K562 (cell line): ENCODE data around the gene PITPNC1. TPM values are rescaled to one million over a fixed set of nuclear protein-coding genes. Genes with fewer than 3 reads are reported as not detected.

Experiments used
- ATAC-seq: fragments of 200-7000 bp; cut with Tn5 transposase; 3 replicates; pipeline ENCODE4 v1.9.1; 2020; ENCODE audit warnings: moderate library complexity
- BruUV-seq: library from RNA; stranded (reverse); fragments of 400-500 nt; replicated peaks from 2 replicates; lab custom pipeline; 2021; lab: Mats Ljungman, UMichigan
- CTCF ChIA-PET: fragments of 300-600 bp; formaldehyde crosslinking; extraction: SDS; loops from one replicate; lab custom pipeline; 2021; ENCODE audit warnings: low intra/inter-chr PET ratio; lab: Yijun Ruan, JAX
- POLR2A ChIA-PET: fragments of 300-600, 350-650 bp; sonication (Branson Sonifier 250); formaldehyde crosslinking; extraction: SDS; loops from one replicate; lab custom pipeline; 2021; ENCODE audit warnings: antibody characterized with exemption, inconsistent platforms; lab: Yijun Ruan, JAX
- DNase-seq, 4 experiments: peaks; one replicate each; pipeline versions ENCODE4 v3.0.0 to v3.0.0-alpha.2; 2011 to 2018; ENCODE audit warnings: low spot score in 3 of 4, mixed read lengths in 3 of 4; ENCODE audit errors: extremely low read depth in 1 of 4
- FAIRE-seq: peaks from 2 replicates; lab custom pipeline; 2011; peaks lifted over from hg19 to GRCh38; lab: Jason Lieb, UNC
- H2AFZ ChIP-seq: 2 replicates; pipeline ENCODE4 v1.6.0; 2011; ENCODE audit warnings: low read depth, low read length, control low read depth, inconsistent platforms
- H3K27ac ChIP-seq: fragments of 200-600 bp; 3 replicates; pipeline ENCODE4 v1.8.0; 2011; ENCODE audit warnings: low read depth, mild to moderate bottlenecking, control low read depth, inconsistent platforms, low read length, moderate library complexity, mixed read lengths; ENCODE audit errors: extremely low read depth
- H3K27me3 ChIP-seq, 2 experiments: fragments of 300-600 bp in 1 of 2; 2 replicates in 1 of 2; 3 replicates in 1 of 2; pipeline versions ENCODE4 v1.6.0 to v1.8.0; 2011; ENCODE audit warnings: inconsistent platforms in 2 of 2, low read length in 2 of 2, mild to moderate bottlenecking in 1 of 2, mixed read lengths in 1 of 2, moderate library complexity in 1 of 2; ENCODE audit not compliant: control insufficient read depth in 2 of 2, insufficient read depth in 2 of 2
- H3K36me3 ChIP-seq: fragments of 300-600 bp; 3 replicates; pipeline ENCODE4 v1.8.0; 2011; ENCODE audit warnings: mild to moderate bottlenecking, low read length, inconsistent platforms; ENCODE audit not compliant: control insufficient read depth, insufficient read depth
- H3K4me1 ChIP-seq, 2 experiments: fragments of 200-600 bp in 1 of 2; replicated peaks in 1 of 2; 2 replicates in 1 of 2; 3 replicates in 1 of 2; pipeline versions ENCODE4 v1.5.1 to v1.8.0; 2011; ENCODE audit warnings: inconsistent platforms in 2 of 2, low read length in 2 of 2, mild to moderate bottlenecking in 1 of 2, mixed read lengths in 1 of 2, moderate library complexity in 1 of 2; ENCODE audit not compliant: control insufficient read depth in 2 of 2, insufficient read depth in 2 of 2
- H3K4me2 ChIP-seq: 2 replicates; pipeline ENCODE4 v1.6.1; 2011; ENCODE audit warnings: low read length, control low read depth, inconsistent platforms, mixed read lengths; ENCODE audit not compliant: insufficient read depth
- H3K4me3 ChIP-seq: fragments of 200-600 bp; sonication (generic), shearing (Covaris generic); 2 replicates; pipeline ENCODE4 v1.5.1; 2016; ENCODE audit warnings: control low read depth, inconsistent platforms
- H3K79me2 ChIP-seq: fragments of 200-600 bp; 3 replicates; pipeline ENCODE4 v1.8.0; 2011; ENCODE audit warnings: low read length, inconsistent platforms; ENCODE audit not compliant: control insufficient read depth, insufficient read depth
- H3K9ac ChIP-seq, 2 experiments: 2 replicates each; pipeline versions ENCODE4 v1.6.0 to v1.6.1; 2011; ENCODE audit warnings: low read depth in 2 of 2, low read length in 2 of 2, control low read depth in 1 of 2, inconsistent platforms in 1 of 2, mild to moderate bottlenecking in 1 of 2, mixed read lengths in 1 of 2; ENCODE audit not compliant: insufficient read depth in 1 of 2
- H3K9me1 ChIP-seq: one replicate; pipeline ENCODE4 v1.6.0; 2011; ENCODE audit warnings: inconsistent platforms, mild to moderate bottlenecking, low read length, moderate library complexity; ENCODE audit not compliant: control insufficient read depth, insufficient read depth
- H3K9me3 ChIP-seq: replicated peaks from 2 replicates; pipeline ENCODE4 v1.5.1; 2011; ENCODE audit warnings: low read depth, low read length, inconsistent platforms; ENCODE audit not compliant: control insufficient read depth, insufficient read depth
- H4K20me1 ChIP-seq: replicated peaks from 2 replicates; pipeline ENCODE4 v1.6.1; 2011; ENCODE audit warnings: low read length, inconsistent platforms, mixed read lengths; ENCODE audit not compliant: control insufficient read depth, insufficient read depth
- CBX2 ChIP-seq: fragments of 200-600 bp; sonication (generic); IDR thresholded peaks from one replicate; pipeline ENCODE4 v1.6.1; 2012; ENCODE audit warnings: mild to moderate bottlenecking, low read length, inconsistent platforms; ENCODE audit not compliant: insufficient read depth, poor library complexity, severe bottlenecking
- CHD1 ChIP-seq: fragments of 200-600 bp; sonication (generic); IDR thresholded peaks from one replicate; pipeline ENCODE4 v1.6.1; 2012; ENCODE audit warnings: mild to moderate bottlenecking, moderate library complexity, low read length, inconsistent platforms
- ETV6 ChIP-seq, 3 experiments: fragments of 150-350 bp in 1 of 3; sonication (generic) in 1 of 3; formaldehyde crosslinking in 1 of 3; IDR thresholded peaks; 2 replicates each; pipeline versions ENCODE4 v1.6.1 to v1.8.0; 2014 to 2022; ENCODE audit warnings: borderline replicate concordance in 2 of 3, low read depth in 2 of 3, antibody characterized with exemption in 1 of 3, low read length in 1 of 3, mild to moderate bottlenecking in 1 of 3, missing genetic modification reagents in 1 of 3
- HEY1 ChIP-seq: fragments of 250-450 bp; sonication (Bioruptor Pico); IDR thresholded peaks from 2 replicates; pipeline ENCODE4 v1.5.0; 2020; ENCODE audit warnings: mild to moderate bottlenecking, moderate library complexity, borderline replicate concordance
- HMG20A ChIP-seq: fragments of 450-650 bp; formaldehyde crosslinking; conservative IDR thresholded peaks from 2 replicates; pipeline ENCODE4 v1.4.0; 2020; ENCODE audit warnings: mild to moderate bottlenecking, mixed read lengths
- LCOR ChIP-seq: sonication (generic); formaldehyde crosslinking; IDR thresholded peaks from 2 replicates; pipeline ENCODE4 v1.8.0; 2022; ENCODE audit warnings: mild to moderate bottlenecking, missing genetic modification reagents
- MAFF ChIP-seq: IDR thresholded peaks from 2 replicates; pipeline ENCODE4 v1.6.1; 2012; ENCODE audit warnings: low read length, improper control_type of control experiment
- MEIS2 ChIP-seq: fragments of 450-650 bp; IDR thresholded peaks from 2 replicates; pipeline ENCODE4 v1.6.1; 2014; ENCODE audit warnings: mild to moderate bottlenecking; ENCODE audit not compliant: partially characterized antibody
- PML ChIP-seq: IDR thresholded peaks from 2 replicates; pipeline ENCODE4 v1.6.1; 2012; ENCODE audit warnings: low read length, inconsistent platforms
- PPARD ChIP-seq: fragments of 250-450 bp; sonication (Bioruptor Pico); IDR thresholded peaks from 2 replicates; pipeline ENCODE4 v1.8.0; 2022; ENCODE audit warnings: inconsistent platforms, mild to moderate bottlenecking, moderate library complexity
- SMARCE1 ChIP-seq: fragments of 450-650 bp; IDR thresholded peaks from 2 replicates; pipeline ENCODE4 v1.7.1; 2016; ENCODE audit warnings: mild to moderate bottlenecking
- TAF9B ChIP-seq: fragments of 450-650 bp; IDR thresholded peaks from 2 replicates; pipeline ENCODE4 v1.6.1; 2018; ENCODE audit warnings: mild to moderate bottlenecking; ENCODE audit not compliant: partially characterized antibody
- YBX1 ChIP-seq: fragments of 450-650 bp; IDR thresholded peaks from 2 replicates; pipeline ENCODE4 v1.7.1; 2016; ENCODE audit warnings: mild to moderate bottlenecking
- ZNF507 ChIP-seq: conservative IDR thresholded peaks from 2 replicates; pipeline ENCODE4 v1.6.1; 2017; ENCODE audit warnings: missing genetic modification characterization, missing compliant biosample characterization
- ZNF57 ChIP-seq: fragments of 450-650 bp; formaldehyde crosslinking; IDR thresholded peaks from 2 replicates; pipeline ENCODE4 v1.4.0; 2020; ENCODE audit warnings: mild to moderate bottlenecking, moderate library complexity
- ZNF764 ChIP-seq: fragments of 250-450 bp; sonication (Bioruptor Pico); IDR thresholded peaks from 2 replicates; pipeline ENCODE4 v1.4.0; 2020; ENCODE audit warnings: low read depth, mild to moderate bottlenecking, moderate library complexity
- WGBS: fragments of 100-300 bp; shearing (Covaris generic); methylation state at CpG from one replicate; pipeline ENCODE4 v1.1.6; 2016; ENCODE audit warnings: low coverage, mixed read lengths; ENCODE audit not compliant: insufficient coverage; ENCODE audit errors: missing lambda C conversion rate; 5-methylcytosine and 5-hydroxymethylcytosine counted together
- in situ Hi-C: fragments of 300-500 bp; cut with MboI; formaldehyde crosslinking; loops from 4 replicates; pipeline ENCODE4 v1.15.0; 2018; ENCODE audit warnings: inconsistent platforms, mixed read lengths
- intact Hi-C: fragments of 100-400 bp; cut with micrococcal nuclease; formaldehyde crosslinking; loops from 2 replicates; pipeline ENCODE4 v1.14.2; 2022
- polyA plus RNA-seq, 8 experiments: library from polyadenylated mRNA; depleted of rRNA in 4 of 8; stranded (reverse) in 5 of 8; unstranded in 3 of 8; fragments of >200 nt; fragmentation: Nextera tagmentation in 2 of 8; fragmentation: Illumina TruSeq in 1 of 8; extraction: Ambion mirVana in 2 of 8; extraction: Trizol in 1 of 8; gene quantifications; 2 replicates each; pipeline versions ENCODE4 v1.2.1 to v1.2.3, GENCODE V29; 2011 to 2014; ENCODE audit warnings: inconsistent platforms in 1 of 8, missing spikeins in 1 of 8
- total RNA-seq, 7 experiments: library from RNA; depleted of rRNA in 6 of 7; stranded (reverse); fragments of >200 nt in 6 of 7; fragmentation: Illumina TruSeq in 2 of 7; extraction: Trizol in 2 of 7; gene quantifications; 2 replicates each; pipeline versions ENCODE4 v1.2.1 to v1.2.3, GENCODE V29; 2011 to 2021; ENCODE audit warnings: low replicate concordance in 1 of 7
- TF ChIP-seq, protein P1 (sequence below): fragments of 250-450 bp; sonication (Bioruptor Pico); IDR thresholded peaks from 2 replicates; pipeline ENCODE4 v1.8.0; 2022; ENCODE audit warnings: moderate library complexity, mild to moderate bottlenecking, inconsistent platforms
- TF ChIP-seq, protein P2 (sequence below): fragments of 450-650 bp; IDR thresholded peaks from one replicate; pipeline ENCODE4 v1.6.1; 2018; ENCODE audit warnings: mild to moderate bottlenecking, moderate library complexity; ENCODE audit not compliant: partially characterized antibody
- TF ChIP-seq, protein P3 (sequence below), 2 experiments: fragments of 450-650 bp; conservative IDR thresholded peaks; 2 replicates each; pipeline ENCODE4 v1.6.1; 2017; ENCODE audit warnings: mild to moderate bottlenecking in 2 of 2, moderate library complexity in 2 of 2

The PITPNC1 gene
- total and polyA plus RNA-seq, 9 of the 15 experiments (the other 6 are each of a cell fraction or from before 2014, with no cell fraction given): 0.11 to 1.1 (median 0.65) TPM

DNA sequence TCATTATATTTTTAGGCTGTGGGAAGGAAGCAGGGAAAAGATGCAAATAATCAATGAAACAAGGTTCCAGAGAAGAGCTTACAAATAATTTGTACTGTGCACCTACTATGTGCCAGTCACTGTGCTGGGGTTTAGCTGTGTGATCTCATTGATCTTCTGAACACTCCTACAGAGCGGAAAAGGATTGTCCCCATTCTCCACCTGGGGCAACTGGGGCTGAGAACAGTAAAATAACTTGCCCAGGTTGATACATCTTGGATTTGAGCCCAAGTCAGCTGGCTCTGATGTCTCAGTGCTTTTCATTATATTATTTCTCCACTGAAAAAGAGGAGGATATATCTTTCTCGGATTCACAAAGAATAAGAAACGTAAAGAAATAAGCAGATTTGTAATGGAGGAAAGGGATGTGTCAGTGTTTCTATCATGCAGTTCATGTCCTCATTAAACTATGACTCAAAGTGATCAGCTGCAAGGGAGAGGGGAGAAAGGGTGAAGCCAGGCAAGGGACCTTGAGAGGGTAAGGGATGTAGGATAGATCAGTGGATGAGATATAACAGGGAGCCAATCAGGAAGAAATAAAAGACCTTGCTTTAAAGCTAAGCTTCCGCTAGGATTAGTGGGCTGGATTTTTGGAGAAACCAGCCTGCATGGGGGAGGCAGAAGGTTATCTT is 197.0 kb downstream of the PITPNC1 start:
- H3K79me2 ChIP-seq: no peaks in the 10 kb centered on the region
- no peak overlapping the region for H3K4me3 ChIP-seq
- WGBS: 2% methylated on average over 4 of the region's 4 CpGs
- H3K27me3 ChIP-seq: peaks cover 38 to 58% of the 10 kb centered on the region in 2 experiments; a peak in 4 of 5 replicates
- FAIRE-seq (no peak), ATAC-seq (no peak), DNase-seq (no peak)
- ChIA-PET POLR2A (interaction anchor here (0.6 kb wide), 1 partner anchor 208 kb away, joined by 3 read pairs; no protein-coding TSS in a partner anchor), CTCF (no interaction called here)
- no peaks in the 10 kb centered on the region for H3K4me1 ChIP-seq
- BruUV-seq: no TSS peak
- no peaks in the 10 kb centered on the region for H3K9me3 ChIP-seq
- H3K9ac ChIP-seq: no peak overlapping the region
- H3K4me2 ChIP-seq: no peak overlapping the region
- H3K9me1 ChIP-seq: no peaks in the 10 kb centered on the region
- TF ChIP-seq CBX2: no peak
- no peak for TF ChIP-seq PML
- no peak for TF ChIP-seq PPARD (CRISPR knock-in tag)
- no peak for TF ChIP-seq LCOR (CRISPR knock-in tag)
- no peak for TF ChIP-seq MEIS2
- TF ChIP-seq HEY1 (CRISPR knock-in tag): no peak
- no peak for TF ChIP-seq ZNF57 (CRISPR knock-in tag)
- no peak for TF ChIP-seq ETV6 (IDR thresholded peaks at IDR 0.05; ENCODE audit: borderline replicate concordance in 1 of 2, low read depth in 2 of 2, low read length in 1 of 2)
- no peak for TF ChIP-seq ETV6 (CRISPR knock-in tag; IDR thresholded peaks at IDR 0.05; ENCODE audit: borderline replicate concordance)
- TF ChIP-seq YBX1: no peak
- TF ChIP-seq SMARCE1: no peak
- no peak for TF ChIP-seq MAFF
- TF ChIP-seq HMG20A (CRISPR knock-in tag): no peak
- TF ChIP-seq, protein P1, sequence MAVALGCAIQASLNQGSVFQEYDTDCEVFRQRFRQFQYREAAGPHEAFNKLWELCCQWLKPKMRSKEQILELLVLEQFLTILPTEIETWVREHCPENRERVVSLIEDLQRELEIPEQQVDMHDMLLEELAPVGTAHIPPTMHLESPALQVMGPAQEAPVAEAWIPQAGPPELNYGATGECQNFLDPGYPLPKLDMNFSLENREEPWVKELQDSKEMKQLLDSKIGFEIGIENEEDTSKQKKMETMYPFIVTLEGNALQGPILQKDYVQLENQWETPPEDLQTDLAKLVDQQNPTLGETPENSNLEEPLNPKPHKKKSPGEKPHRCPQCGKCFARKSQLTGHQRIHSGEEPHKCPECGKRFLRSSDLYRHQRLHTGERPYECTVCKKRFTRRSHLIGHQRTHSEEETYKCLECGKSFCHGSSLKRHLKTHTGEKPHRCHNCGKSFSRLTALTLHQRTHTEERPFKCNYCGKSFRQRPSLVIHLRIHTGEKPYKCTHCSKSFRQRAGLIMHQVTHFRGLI (CRISPR knock-in tag): no peak
- TF ChIP-seq TAF9B: no peak
- TF ChIP-seq CHD1: no peak
- TF ChIP-seq ZNF507 (tag): no peak
- TF ChIP-seq, protein P2, sequence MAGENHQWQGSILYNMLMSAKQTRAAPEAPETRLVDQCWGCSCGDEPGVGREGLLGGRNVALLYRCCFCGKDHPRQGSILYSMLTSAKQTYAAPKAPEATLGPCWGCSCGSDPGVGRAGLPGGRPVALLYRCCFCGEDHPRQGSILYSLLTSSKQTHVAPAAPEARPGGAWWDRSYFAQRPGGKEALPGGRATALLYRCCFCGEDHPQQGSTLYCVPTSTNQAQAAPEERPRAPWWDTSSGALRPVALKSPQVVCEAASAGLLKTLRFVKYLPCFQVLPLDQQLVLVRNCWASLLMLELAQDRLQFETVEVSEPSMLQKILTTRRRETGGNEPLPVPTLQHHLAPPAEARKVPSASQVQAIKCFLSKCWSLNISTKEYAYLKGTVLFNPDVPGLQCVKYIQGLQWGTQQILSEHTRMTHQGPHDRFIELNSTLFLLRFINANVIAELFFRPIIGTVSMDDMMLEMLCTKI: no peak
- TF ChIP-seq, protein P3, sequence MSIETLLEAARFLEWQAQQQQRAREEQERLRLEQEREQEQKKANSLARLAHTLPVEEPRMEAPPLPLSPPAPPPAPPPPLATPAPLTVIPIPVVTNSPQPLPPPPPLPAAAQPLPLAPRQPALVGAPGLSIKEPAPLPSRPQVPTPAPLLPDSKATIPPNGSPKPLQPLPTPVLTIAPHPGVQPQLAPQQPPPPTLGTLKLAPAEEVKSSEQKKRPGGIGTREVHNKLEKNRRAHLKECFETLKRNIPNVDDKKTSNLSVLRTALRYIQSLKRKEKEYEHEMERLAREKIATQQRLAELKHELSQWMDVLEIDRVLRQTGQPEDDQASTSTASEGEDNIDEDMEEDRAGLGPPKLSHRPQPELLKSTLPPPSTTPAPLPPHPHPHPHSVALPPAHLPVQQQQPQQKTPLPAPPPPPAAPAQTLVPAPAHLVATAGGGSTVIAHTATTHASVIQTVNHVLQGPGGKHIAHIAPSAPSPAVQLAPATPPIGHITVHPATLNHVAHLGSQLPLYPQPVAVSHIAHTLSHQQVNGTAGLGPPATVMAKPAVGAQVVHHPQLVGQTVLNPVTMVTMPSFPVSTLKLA (conservative IDR thresholded peaks at IDR 0.05): no peak
- TF ChIP-seq ZNF764 (CRISPR knock-in tag): no peak
- no peak overlapping the region for H2AFZ ChIP-seq
- no peaks in the 10 kb centered on the region for H3K36me3 ChIP-seq
- H4K20me1 ChIP-seq: no peaks in the 10 kb centered on the region; the same call in 1 of the 2 replicates
- H3K27ac ChIP-seq: no peak overlapping the region
- intact Hi-C loops (no loop called here), in situ Hi-C loops (no loop called here)
